Gastroesophageal sphincter (tissue), 3 donors: Measurements from ENCODE around the gene PPM1M.

Experiments used
- POLR2A ChIP-seq, 2 donors: fragments of 450-650 bp; IDR thresholded peaks; one replicate each; pipeline ENCODE4 v1.6.1; 2017; ENCODE audit warnings: antibody characterized with exemption in 2 of 2, mild to moderate bottlenecking in 2 of 2, moderate library complexity in 1 of 2
- TF ChIP-seq, protein P1 (sequence below), 4 experiments: fragments of 200-600 bp in 2 of 4; fragments of 450-650 bp in 2 of 4; sonication (generic) in 1 of 4; IDR thresholded peaks; one replicate each; pipeline ENCODE4 v1.5.1; 2017 to 2019; ENCODE audit warnings: antibody characterized with exemption in 4 of 4, mild to moderate bottlenecking in 2 of 4, moderate library complexity in 2 of 4

DNA sequence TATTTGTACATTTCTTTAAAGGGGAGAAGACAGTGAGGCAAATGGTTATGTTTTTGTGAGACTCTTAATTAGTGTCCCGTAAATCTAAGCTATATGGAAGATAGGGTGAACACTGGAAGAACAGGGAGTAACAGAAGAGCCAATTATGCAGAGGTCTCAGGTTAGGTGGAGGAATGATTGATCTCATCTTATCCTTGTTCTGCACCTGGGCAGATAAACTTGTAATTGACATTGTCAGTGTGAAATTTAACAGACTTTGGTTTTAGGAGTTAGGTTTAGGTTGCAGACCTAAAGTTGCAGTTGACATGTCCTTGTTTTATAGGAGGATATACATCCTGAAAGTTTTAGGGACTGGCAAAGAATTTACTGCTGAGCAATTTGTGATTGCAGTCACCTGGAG, 3.5 kb upstream of the PPM1M start:
- TF ChIP-seq, protein P1, sequence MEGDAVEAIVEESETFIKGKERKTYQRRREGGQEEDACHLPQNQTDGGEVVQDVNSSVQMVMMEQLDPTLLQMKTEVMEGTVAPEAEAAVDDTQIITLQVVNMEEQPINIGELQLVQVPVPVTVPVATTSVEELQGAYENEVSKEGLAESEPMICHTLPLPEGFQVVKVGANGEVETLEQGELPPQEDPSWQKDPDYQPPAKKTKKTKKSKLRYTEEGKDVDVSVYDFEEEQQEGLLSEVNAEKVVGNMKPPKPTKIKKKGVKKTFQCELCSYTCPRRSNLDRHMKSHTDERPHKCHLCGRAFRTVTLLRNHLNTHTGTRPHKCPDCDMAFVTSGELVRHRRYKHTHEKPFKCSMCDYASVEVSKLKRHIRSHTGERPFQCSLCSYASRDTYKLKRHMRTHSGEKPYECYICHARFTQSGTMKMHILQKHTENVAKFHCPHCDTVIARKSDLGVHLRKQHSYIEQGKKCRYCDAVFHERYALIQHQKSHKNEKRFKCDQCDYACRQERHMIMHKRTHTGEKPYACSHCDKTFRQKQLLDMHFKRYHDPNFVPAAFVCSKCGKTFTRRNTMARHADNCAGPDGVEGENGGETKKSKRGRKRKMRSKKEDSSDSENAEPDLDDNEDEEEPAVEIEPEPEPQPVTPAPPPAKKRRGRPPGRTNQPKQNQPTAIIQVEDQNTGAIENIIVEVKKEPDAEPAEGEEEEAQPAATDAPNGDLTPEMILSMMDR (IDR thresholded peaks at IDR 0.05): no peak
- no peak for TF ChIP-seq POLR2A (IDR thresholded peaks at IDR 0.05)
